Amniotic epithelial cell (primary cell): ENCODE measurements around the gene L3MBTL1.

Source experiments
- DNase-seq: peaks from one replicate; pipeline ENCODE4 v3.0.0-alpha.2; 2010; ENCODE audit warnings: low read depth

L3MBTL1 gene

DNA sequence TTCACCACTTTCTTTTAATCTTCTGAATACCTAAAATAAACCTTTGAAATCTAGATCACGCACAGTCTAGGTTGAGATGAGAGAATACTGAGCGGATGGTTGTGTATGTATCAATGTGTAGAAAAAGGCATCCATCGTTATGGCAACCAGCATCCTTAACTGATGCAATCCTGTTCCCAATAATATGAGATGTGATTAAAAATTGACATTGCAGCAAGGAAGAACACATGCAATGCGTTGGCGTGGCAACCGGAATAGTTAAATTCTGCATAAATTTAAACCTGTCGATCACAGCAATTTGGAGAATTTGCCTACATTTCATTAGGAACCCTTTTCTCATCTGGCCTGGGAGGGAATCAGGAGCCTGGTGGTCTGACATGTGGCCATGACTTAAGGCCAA lies 1.3 kb upstream of the L3MBTL1 start:
- DNase-seq = no peak

DNA sequence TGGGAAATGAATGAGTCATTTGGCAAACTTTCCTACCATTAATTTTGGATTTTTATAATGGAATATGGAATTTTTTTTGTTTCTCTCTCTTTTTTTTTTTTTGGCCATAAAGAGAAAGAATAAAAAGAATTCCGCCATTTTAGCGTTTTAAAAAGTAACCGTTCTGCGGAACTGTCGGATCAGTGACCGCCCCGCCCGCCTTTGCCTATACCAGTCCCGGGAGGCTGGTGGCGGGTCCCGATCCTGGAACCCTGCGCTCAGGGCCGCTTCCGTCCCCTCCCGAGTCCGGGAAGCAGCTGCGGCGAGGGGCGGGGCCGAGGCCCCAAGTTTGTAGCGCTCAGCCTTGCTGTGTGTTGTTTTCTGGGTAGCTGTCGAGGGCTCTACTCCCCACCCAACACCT lies 609 bp downstream of the L3MBTL1 start:
- no peak for DNase-seq

DNA sequence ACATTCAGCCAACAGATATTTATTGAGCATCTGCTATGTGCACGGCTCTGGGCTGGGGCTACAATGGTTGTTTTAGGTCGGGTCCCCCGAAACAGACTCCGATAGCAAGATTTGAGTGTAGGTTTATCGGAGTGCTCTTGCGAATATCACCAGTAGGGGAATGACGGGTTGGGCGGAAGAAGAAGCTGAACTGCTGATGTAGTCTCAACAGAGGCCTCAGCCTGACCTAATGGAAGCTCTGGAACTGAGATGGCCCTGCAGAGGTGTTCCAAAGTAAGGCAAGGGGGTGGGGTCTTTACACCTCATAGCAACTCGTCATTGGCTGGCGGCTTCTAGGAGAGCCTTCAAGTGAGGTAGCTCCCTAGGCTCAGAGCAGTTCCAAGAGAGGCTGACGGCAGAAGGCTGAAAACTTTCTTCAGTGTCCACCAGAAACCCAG lies 1.1 kb downstream of the L3MBTL1 start:
- DNase-seq = peak; percentile 10

DNA sequence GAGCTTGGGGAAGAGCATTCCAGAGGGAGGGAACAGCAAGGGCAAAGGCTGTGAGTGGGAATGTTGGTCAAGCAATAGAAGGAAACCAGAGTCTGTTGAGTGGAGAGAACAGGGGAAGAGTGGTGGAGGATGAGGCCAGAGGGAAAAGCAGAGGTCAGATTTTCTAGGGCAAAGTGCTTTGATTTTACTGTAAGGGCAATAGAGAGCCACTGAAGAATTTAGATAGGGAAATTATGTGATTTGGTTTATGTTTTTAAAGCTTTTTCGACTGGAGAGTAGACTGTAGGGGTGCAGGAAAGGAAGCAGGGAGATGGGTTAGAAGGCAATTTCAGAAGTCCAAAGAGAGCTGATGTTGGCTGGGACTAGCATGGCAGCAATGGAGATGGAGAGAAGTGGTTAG lies 4.4 kb downstream of the L3MBTL1 start:
- DNase-seq = no peak

DNA sequence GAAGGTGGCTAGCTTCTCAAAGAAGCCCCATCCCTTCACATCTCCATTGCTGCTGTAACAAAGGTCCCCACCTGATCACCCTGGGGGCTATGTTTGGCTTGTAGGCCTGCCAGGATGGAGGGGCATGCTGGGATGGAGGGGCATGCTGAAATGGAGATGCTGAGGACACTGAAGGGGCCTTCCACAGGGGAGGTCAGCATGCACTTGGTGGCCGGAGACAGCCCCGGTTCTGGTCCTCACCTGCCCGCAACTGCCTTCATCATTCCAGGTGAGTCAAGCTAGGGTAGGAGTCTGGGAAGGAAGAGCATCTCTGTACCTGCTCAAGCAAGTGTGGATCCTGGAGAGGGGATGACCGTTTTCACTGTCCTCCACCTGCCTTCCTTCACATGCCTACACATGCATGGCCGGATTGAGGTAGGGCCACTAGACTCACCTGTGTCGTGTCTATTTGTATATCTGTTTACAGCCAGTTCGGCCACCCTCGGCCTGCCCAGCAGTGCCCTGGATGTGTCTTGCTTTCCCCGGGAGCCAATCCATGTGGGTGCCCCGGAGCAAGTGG lies 6.0 kb downstream of the L3MBTL1 start:
- no peak for DNase-seq

DNA sequence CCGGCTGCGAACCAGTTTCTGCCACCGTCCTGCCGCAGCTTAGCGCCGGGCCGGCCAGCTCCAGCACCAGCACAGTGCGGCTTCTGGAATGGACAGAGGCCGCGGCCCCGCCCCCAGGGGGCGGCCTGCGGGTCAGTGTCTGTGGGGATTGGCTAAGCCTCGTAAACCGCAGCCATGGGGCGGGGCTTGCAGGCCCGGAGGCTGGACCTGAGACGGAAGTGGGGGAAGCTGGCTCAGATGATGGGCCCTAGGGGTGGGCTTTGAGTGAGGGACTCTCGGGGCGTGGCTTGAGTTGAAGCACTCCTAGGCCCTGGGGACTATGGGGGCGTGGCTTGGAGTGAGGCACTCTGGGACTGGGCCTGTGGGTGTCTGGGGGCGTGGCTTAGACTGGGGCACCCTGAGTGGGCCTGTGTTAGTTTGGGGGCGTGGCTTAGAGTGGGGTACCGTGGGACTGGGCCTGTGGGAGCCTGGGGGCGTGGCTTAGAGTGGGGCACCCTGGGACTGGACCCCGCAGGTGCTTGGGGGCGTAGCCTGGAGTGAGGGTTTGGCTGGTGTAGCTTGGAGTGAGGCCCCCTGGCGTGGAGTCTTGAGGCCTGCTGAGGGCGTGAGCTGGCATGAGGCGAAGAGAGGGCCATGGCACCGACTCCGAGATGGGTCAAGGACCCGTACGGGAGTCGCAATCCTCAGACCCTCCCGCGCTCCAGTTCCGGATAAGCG lies 6.6 kb downstream of the L3MBTL1 start:
- peak; percentile 98 for DNase-seq

DNA sequence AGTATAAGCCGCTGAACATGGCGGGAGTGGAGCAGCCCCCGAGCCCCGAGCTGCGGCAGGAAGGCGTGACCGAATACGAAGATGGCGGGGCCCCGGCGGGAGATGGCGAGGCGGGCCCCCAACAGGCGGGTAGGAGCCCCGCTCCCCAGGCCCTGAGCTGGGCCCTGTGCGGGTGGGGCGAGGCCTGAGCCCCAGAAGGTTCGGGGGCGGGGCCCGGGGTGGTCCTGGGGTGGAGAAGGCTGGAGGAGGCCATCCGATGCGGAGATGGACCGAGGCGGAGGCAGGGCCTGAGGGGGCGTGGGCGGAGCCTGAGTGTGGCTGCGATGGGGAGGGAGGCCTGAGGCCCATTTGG lies 7.1 kb downstream of the L3MBTL1 start:
- DNase-seq = no peak

DNA sequence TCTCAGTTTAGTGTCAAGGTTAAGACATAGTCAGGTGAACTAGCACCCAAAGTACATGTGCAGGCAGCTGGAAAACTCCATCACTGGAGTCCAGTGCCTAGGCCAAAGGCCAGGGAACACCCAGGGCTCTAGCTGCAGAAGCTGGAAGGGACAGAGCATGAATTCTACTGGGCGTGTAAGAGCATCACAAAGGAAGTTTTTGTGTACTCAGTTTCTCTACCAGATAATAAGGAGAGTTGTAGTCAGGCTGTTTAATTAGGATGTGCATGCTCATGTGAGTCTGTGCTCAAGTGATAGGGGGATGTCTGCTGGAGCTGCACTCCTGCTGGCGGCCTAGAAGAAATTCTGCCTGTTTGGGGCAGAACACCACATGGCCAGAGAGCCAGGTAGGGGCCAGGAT lies 8.1 kb downstream of the L3MBTL1 start:
- DNase-seq = no peak

DNA sequence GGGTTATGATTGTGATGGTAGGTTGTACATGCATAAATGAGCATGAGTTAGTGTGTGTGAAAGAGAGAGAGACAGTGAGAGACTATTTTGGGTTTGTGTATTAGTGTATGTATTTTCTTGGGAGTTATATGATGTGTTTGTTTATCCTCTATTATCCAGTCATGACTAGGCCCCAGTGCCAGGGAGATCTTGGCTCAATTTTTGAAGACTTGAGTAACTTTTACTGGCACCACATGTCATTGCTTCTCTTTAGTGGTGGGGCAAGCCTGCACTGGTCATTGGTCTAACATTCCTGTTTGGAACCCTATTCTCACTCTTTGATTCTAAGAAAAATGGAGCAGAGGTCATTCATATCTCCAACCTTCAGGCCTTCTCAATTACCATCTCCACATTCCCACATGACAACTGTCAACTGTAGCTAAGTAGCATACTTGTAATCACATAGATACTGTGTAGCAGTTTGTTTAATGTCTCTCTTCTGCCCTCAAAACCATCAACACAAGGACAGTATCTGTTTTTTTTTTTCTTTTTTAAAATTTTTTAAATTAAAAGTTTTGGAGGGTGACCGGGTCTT lies 8.8 kb downstream of the L3MBTL1 start:
- DNase-seq = no peak

DNA sequence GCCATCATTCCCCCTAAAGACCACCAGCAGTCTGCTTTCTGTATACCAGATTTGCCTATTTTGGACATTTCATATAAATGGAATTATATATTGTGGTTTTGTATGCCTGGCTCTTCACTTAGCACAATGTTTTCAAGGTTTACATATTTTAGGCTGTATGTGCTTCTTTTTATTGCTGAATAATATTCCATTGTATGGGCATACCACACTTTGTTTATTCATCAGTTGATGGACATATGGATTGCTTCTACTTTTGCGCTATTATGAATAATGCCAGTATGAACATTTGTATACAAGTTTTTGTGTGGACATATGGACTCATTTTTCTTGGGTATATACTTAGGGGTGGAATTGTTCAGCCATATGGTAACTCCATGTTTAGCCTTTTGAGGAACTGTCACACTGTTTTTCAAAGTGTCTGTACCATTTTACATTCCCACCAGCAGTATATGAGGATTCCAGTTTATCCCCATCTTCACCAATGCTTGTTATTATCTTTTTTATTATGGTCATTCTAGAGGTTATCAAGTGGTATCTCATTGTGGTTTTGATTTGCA lies 12.7 kb downstream of the L3MBTL1 start:
- no peak for DNase-seq

DNA sequence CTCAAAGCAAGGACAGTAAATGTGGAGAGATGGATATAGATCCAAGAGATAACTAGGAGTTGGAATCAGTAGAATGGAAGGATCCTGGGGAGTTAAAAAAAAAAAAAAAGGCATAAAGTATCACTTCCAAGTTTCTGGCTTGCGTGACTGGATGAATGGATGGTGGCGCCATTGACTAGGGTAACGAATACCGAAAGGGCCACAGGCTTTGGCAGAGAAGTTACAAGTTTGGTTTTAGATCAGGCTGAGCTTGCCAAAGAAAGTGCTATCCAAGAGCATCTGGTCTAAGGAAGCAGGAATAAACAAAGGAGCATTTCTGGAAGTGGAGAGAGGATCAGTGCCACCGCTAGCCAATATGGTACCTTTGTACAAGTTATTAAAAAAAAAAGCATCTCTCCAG lies 17.5 kb downstream of the L3MBTL1 start:
- DNase-seq = no peak

DNA sequence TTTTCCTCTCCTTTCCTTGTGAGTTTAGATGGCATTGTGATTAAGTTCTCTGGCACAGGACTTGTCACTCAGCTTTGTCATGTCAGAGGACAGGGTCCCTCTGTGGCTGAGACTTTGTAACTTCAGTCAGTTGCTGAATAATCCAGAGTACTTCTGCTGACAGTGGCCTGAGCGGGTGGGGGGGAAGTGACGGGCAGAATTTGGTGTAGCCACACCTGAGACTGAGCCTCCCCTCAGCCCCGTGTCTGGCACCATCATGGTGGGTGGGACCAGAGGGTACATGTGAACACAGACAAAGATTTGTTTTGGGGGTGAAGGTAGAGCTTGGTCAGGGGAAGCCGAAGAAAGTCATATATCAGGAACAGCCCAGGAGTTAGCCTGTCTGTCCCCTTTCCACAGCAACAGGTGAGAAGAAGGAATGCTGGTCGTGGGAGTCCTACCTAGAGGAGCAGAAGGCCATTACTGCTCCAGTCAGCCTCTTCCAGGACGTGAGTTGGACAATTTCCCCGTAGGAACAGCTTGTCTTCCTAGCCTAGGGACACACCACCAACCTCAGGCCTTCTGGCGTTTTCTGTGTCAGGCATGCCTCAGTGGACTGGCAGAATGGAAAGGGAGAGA lies 20.9 kb downstream of the L3MBTL1 start:
- DNase-seq = no peak

DNA sequence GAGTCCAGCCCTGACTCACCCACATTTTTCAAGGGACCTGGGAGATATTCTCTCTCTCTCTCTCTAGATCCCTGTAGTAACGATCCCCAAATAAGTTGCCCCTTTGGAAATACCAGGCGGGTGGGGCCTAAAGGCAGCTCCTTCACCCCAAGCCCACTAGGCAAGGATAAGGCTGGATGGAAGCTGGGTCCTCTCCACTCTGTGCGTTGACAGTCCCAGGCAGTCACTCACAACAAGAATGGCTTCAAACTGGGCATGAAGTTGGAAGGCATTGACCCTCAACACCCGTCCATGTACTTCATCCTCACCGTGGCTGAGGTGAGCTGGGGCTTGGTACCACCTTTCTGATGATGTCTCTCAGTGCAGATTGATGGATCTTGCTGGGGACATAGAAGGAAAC lies 21.6 kb downstream of the L3MBTL1 start:
- DNase-seq = no peak

DNA sequence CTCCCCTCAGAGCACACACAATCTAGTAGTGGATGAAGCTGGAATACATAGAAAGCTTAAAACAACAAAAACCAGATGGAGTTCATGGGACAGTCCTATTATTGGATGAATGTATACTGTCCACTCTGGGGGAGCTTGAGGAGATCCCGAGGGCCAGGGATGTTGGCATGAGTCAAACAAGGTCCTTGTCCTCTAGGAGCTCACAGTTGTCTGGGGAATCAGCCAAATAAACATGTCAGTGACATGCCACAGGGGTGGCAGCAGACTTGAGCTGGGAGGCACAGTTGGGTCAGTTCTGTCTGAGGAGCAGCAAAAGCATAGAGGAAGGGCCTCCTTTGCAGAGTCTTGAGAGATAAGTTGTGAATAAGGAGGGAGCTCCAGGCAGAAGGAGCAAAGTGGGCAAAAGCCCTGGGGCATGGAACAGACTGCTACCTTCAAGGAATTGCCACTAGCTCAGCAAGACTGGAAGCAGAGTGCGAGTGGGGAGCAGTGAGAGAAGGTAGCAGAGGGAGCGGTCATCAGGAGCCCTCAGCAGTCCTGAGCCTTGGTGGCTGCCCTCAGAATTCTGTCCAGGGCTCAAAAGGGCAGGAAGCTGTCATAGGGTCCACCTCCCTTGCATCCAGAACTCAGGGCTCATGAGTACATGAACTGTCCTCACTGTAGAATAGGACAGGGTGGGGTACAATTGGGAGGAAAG lies 22.1 kb downstream of the L3MBTL1 start:
- no peak for DNase-seq

DNA sequence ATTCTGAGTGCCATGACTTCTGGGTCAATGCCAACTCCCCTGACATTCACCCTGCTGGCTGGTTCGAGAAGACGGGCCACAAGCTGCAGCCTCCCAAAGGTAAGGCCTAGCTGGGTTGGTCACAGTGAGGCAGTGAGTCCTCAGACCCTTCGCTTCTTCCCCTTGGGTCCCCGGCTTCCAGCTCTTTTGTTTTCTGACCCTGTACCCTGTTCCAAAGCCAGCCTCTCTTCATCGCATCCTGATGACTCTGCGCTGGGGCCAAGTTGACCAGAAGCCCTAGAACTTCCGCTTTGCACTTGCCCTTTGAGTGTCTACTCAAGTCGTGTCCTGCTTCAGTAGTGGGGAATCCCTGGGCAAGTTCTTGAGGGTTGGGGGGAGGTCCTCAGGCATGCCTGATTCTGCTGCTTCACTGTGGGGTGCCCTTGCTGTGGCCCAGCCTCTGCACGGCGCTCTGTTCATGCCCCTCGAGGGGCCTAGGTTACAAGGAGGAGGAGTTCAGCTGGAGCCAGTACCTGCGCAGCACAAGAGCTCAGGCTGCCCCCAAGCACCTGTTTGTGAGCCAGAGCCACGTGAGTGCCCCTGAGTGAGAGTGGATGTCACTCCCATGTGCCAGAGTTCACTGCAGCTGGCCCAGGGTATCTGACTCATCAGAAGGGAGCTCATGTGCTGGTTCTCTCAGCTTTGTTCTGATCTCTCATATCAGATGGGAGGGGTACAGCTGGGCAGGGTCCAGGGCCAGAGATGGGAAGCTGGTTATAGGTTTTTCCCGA lies 23.0 kb downstream of the L3MBTL1 start:
- DNase-seq = no peak

DNA sequence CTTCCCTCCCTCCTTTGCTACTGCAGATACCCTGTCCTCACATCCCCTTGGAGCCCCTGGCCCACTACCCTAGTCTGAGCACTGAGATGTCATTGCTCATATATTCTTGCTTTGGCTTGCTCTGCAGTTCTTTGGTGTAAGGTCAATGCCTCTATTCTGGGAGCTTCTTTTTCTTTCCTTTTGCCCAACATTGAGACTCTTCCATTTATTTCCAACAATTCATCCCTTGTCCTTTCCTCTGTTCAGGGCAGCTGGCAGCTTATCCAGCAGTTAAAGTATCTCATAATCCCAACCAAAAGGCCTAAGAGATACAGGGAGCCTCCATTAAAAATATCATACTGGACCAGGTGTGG lies 23.6 kb downstream of the L3MBTL1 start:
- DNase-seq = no peak

DNA sequence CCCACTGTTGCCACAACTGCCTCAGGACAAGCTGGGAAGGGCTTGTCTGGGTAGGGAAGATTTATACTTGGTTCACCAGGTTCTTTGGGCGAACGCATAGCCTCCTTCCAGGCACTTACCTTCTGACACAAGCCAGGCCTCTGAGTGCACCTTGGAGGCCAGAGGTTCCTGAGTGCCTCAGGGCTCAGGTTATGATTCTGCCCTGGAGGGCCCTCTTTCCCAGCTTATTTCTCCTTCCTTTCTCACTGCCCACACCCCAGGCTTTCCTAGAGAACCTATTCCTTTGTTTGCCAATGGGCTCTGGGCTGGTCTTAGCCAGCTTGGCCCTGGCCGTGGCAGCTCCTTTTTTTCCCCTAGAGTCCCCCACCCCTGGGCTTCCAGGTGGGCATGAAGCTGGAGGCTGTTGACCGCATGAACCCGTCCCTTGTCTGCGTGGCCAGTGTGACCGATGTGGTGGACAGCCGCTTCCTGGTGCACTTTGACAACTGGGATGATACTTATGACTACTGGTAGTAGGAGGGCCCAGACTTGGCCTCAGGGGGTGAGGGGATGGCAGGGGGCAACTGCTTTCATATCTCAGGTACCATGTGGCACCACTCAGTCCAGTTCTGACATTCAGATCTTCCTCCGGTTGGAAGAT lies 25.0 kb downstream of the L3MBTL1 start:
- no peak for DNase-seq

DNA sequence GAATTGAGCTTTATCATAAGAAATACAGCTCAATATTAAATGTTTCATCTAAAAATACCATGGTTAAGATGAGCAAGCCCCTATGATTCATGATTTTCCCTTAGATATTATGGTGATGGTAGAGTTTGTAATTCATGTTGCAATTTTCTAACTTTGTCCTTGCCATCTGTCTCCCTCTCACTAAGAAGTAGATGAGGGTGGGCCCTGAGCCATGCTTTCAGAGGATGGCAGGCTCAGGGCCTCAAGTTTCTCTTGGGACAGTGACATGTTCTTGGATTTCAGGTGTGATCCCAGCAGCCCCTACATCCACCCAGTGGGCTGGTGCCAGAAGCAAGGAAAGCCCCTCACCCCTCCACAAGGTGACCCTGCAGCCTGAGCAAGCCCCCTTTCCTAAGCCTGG lies 25.6 kb downstream of the L3MBTL1 start:
- peak; percentile 57 for DNase-seq

DNA sequence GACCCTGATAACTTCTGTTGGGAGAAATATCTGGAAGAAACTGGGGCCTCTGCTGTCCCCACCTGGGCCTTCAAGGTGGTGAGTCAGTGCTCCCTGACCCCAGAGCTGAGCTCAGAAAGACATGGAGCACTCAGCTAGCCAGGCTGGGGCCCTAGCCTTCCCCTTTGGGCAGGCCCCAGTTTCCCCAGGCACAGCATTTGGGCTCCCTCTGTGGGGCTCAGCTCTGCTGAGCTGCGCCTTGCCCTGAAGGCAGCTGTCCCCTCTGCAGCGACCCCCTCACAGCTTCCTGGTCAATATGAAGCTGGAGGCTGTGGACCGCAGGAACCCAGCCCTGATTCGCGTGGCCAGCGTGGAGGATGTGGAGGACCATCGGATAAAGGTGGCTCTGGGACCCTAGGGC lies 26.5 kb downstream of the L3MBTL1 start:
- no peak for DNase-seq

DNA sequence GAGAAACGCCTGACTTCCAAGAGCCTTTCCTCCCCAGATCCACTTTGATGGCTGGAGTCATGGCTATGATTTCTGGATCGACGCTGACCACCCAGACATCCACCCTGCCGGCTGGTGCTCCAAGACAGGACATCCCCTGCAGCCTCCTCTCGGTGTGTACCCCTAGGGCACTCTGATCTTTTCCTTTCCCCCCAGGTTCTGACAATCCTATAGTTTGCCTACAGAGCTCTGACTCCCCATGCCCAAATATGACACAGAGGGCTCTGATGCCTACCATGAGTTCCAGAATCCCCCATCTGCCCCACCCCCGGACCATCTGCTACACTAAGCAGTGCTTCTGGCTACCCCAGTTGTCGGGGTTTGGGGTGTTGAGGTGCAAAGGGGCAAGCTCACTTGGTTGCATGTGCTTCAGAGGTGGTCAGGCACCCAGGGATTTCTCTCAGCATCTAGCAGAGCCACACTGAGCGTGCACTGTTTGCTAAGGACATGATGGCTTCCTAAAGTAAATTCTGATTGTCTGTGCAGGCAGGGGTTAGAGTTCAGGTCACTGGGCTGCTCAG lies 27.4 kb downstream of the L3MBTL1 start:
- no peak for DNase-seq

DNA sequence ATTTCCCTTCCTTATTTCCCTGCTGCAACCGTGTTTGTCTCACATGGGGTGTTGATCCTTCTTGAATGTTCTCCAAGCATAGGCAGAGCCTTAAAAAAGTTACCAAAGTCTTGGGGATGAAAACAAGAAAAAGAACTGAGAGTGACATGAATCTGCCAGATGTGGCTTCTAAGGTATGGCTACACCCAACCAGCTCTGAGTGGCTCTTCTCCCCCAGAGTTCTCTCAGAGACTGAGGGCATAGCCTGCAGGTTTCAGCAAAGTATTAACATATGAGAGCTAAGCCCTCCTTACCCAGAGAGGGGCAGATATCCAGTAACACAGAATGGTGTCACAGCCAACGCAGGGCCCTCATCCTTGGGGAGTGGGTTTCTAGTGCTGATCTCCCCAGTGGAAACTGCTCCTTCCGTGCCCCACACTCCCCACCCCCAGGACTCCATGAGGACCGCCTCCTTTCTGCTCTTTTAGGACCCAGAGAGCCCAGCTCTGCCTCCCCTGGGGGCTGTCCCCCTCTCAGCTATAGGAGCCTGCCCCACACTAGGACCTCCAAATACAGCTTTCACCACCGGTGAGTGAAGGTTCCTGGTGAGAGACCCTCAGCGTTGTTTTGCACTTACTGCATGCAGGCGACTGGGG lies 28.0 kb downstream of the L3MBTL1 start:
- no peak for DNase-seq
